ENCODE data around the gene GATA2. TPM values are rescaled to one million over a fixed set of nuclear protein-coding genes. Genes with fewer than 3 reads are reported as not detected.

GATA2 gene
- total RNA-seq, 1 experiment from 2014 or later = 0.51 TPM

DNA sequence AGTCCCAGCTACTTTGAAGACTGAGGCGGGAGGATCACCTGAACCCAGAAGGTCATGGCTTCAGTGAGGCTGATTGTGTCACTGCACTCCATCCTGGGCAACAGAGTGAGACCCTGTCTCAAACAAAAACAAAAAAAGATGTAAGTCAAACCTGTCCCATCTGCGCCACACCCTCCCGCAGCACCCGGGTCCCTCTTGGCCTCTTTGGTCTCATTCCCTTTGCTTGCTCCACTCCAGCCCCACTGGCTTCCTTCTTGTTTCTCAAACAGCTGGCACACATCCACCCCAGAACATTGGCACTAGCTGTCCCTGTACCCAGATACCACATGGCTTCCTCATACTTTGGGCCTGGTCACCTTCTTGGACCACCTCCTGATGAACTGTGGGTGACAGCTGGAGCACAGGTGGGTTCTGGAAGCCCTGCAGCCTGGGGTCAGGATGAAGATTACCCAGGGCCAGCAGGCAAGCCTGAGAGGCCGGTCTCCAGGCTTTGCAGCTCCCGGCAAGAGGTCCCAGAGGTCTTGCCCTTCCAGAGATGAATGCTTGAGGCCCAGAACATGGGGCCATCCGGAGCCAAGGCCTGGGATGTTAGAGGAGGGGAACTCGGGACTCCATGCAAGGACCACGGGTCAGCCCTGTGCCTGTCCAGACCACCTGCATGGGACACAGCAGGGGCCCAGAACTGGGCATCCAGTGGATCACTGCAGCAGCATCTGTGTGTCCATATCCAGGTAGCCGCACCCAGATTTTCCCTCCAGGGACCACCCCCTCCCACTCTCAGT lies 10.9 kb upstream of the GATA2 start:
- H3K4me3 Mint-ChIP-seq (ENCODE audit: unreplicated experiment) = no peak overlapping the region
- TF ChIP-seq, protein P1, sequence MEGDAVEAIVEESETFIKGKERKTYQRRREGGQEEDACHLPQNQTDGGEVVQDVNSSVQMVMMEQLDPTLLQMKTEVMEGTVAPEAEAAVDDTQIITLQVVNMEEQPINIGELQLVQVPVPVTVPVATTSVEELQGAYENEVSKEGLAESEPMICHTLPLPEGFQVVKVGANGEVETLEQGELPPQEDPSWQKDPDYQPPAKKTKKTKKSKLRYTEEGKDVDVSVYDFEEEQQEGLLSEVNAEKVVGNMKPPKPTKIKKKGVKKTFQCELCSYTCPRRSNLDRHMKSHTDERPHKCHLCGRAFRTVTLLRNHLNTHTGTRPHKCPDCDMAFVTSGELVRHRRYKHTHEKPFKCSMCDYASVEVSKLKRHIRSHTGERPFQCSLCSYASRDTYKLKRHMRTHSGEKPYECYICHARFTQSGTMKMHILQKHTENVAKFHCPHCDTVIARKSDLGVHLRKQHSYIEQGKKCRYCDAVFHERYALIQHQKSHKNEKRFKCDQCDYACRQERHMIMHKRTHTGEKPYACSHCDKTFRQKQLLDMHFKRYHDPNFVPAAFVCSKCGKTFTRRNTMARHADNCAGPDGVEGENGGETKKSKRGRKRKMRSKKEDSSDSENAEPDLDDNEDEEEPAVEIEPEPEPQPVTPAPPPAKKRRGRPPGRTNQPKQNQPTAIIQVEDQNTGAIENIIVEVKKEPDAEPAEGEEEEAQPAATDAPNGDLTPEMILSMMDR (IDR thresholded peaks at IDR 0.05; ENCODE audit: unreplicated experiment) = no peak
- DNase-seq (ENCODE audit: unreplicated experiment) = no peak
- ChIA-PET POLR2A (no interaction called here), CTCF (interaction anchor here (0.6 to 0.7 kb wide), 3 partner anchors 416 to 885 kb away, joined by 3 read pairs; no protein-coding TSS in a partner anchor)
- peaks cover 47% of the 10 kb centered on the region for H3K27me3 Mint-ChIP-seq (ENCODE audit: insufficient read depth, unreplicated experiment)
- no peaks in the 10 kb centered on the region for H3K36me3 Mint-ChIP-seq (ENCODE audit: insufficient read depth, unreplicated experiment)
- H3K4me1 Mint-ChIP-seq (ENCODE audit: insufficient read depth, unreplicated experiment) = no peaks in the 10 kb centered on the region
- H3K27ac Mint-ChIP-seq (ENCODE audit: low read depth, unreplicated experiment) = no peak overlapping the region
- no peaks in the 10 kb centered on the region for H3K9me3 Mint-ChIP-seq (ENCODE audit: unreplicated experiment)
- intact Hi-C loops (cut with micrococcal nuclease) = loop anchor here (5.0 kb wide), 1 partner anchor 332 kb away; no protein-coding TSS in a partner anchor
- no TSS peak for BruUV-seq (replicated peaks)

DNA sequence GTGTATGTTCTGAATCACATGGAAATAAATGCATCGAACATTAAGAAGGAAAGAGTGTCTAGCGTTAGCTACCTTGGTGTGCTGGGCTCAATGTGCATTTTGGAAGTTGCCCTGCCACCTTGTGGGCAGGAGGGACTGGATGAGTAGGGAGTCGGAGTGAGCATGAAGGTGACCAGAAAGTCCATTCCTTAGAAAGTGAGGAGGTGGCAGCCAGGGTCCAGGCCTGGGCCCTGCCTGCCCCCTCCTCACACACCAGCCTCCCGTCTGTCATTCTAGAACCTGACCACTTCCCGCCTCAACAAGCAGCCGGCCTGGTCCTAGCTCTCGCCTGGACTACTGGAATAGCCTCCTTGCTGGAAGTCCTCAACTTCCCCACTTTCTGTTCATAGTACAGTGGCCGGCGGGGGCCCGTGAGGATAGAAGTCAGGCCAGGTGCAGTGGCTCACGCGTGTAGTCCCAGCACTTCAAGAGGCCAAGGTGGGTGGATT lies 10.2 kb upstream of the GATA2 start:
- BruUV-seq (replicated peaks) = no TSS peak
- Mint-ChIP-seq H3K4me1 (ENCODE audit: insufficient read depth, unreplicated experiment) (no peaks in the 10 kb centered on the region), H3K36me3 (ENCODE audit: insufficient read depth, unreplicated experiment) (no peaks in the 10 kb centered on the region), H3K27ac (ENCODE audit: low read depth, unreplicated experiment) (no peak overlapping the region), H3K9me3 (ENCODE audit: unreplicated experiment) (no peaks in the 10 kb centered on the region), H3K4me3 (ENCODE audit: unreplicated experiment) (no peak overlapping the region), H3K27me3 (ENCODE audit: insufficient read depth, unreplicated experiment) (peaks cover 40% of the 10 kb centered on the region)
- peak; percentile 28 for DNase-seq (ENCODE audit: unreplicated experiment)
- CTCF ChIA-PET = interaction anchor here (0.6 to 0.7 kb wide), 3 partner anchors 26 to 415 kb away, joined by 3 read pairs; no protein-coding TSS in a partner anchor
- intact Hi-C loops (cut with micrococcal nuclease) = loop anchor here (5.0 kb wide), 1 partner anchor 331 kb away; no protein-coding TSS in a partner anchor
- TF ChIP-seq, protein P1 (IDR thresholded peaks at IDR 0.05; ENCODE audit: unreplicated experiment) = peak; percentile 15
- POLR2A ChIA-PET = no interaction called here

DNA sequence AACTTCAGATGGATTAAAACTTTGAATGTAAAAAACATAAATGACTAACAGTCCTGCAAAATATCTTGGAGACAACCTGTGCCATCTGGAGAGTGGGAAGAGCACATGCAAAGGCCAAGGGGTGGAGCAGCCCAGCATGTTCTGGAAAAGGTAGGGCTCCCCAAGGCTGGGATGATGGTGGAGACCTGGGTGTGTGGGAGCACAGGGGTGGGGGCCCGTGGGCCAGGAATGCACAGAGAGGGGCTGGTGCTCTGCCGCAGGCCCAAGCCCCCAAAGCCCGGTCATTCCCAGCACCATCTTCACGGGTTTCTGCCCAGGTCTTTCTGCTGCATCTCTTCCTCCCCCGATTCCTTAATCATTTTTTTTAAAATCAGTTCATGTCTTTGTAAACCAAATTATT lies 9.7 kb upstream of the GATA2 start:
- H3K27ac Mint-ChIP-seq (ENCODE audit: low read depth, unreplicated experiment) = no peak overlapping the region
- TF ChIP-seq, protein P1 (IDR thresholded peaks at IDR 0.05; ENCODE audit: unreplicated experiment) = no peak
- H3K36me3 Mint-ChIP-seq (ENCODE audit: insufficient read depth, unreplicated experiment) = no peaks in the 10 kb centered on the region
- H3K4me3 Mint-ChIP-seq (ENCODE audit: unreplicated experiment) = no peak overlapping the region
- H3K27me3 Mint-ChIP-seq (ENCODE audit: insufficient read depth, unreplicated experiment) = peaks cover 40% of the 10 kb centered on the region
- POLR2A ChIA-PET = no interaction called here
- no peaks in the 10 kb centered on the region for H3K4me1 Mint-ChIP-seq (ENCODE audit: insufficient read depth, unreplicated experiment)
- intact Hi-C loops (cut with micrococcal nuclease) = loop anchor here (5.0 kb wide), 1 partner anchor 330 kb away; no protein-coding TSS in a partner anchor
- no peak for DNase-seq (ENCODE audit: unreplicated experiment)
- no TSS peak for BruUV-seq (replicated peaks)
- CTCF ChIA-PET = interaction anchor here (0.7 kb wide), 2 partner anchors 26 to 399 kb away, joined by 3 read pairs; no protein-coding TSS in a partner anchor
- no peaks in the 10 kb centered on the region for H3K9me3 Mint-ChIP-seq (ENCODE audit: unreplicated experiment)

DNA sequence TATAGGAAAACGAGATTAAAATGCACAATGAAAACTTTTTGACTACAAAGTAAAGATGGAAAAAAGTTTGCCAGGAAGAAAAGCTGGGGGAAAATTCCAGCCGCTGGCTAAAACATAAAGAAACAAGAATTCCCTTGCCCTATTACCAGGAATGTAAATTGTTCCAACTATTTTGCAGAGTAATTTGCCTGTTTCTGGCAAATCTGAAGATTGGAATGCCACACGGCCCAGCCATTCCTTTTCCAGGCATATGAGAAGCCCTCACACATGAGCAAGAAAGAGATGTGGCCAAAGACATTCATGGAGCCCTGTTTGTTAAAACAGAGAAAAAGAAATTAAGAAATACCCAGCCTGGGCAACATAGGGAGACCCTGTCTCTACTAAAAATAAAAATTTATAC lies 8.4 kb upstream of the GATA2 start:
- ChIA-PET CTCF (interaction anchor here (1.1 kb wide), 1 partner anchor 76 kb away, joined by 3 read pairs; no protein-coding TSS in a partner anchor), POLR2A (no interaction called here)
- Mint-ChIP-seq H3K36me3 (ENCODE audit: insufficient read depth, unreplicated experiment) (no peaks in the 10 kb centered on the region), H3K27ac (ENCODE audit: low read depth, unreplicated experiment) (no peak overlapping the region), H3K27me3 (ENCODE audit: insufficient read depth, unreplicated experiment) (peaks cover 42% of the 10 kb centered on the region), H3K4me3 (ENCODE audit: unreplicated experiment) (no peak overlapping the region), H3K9me3 (ENCODE audit: unreplicated experiment) (no peaks in the 10 kb centered on the region), H3K4me1 (ENCODE audit: insufficient read depth, unreplicated experiment) (no peaks in the 10 kb centered on the region)
- TF ChIP-seq, protein P1 (IDR thresholded peaks at IDR 0.05; ENCODE audit: unreplicated experiment) = no peak
- intact Hi-C loops (cut with micrococcal nuclease) = loop anchor here (5.0 kb wide), 1 partner anchor 329 kb away; no protein-coding TSS in a partner anchor
- DNase-seq (ENCODE audit: unreplicated experiment) = no peak
- BruUV-seq (replicated peaks) = no TSS peak

All from MCF 10A (cell line).